ENCODE measurements around the gene ABCA13. TPM values are rescaled to one million over a fixed set of nuclear protein-coding genes. Genes with fewer than 3 reads are reported as not detected.

ABCA13 gene
- total RNA-seq, 1 donor from 2014 or later, result 0.44 TPM

GRCh38 chr7:48455363-48455762 lies 284.1 kb downstream of the ABCA13 start:
- Mint-ChIP-seq H3K9me3 (ENCODE audit: unreplicated experiment) (no peaks in the 10 kb centered on the region), H3K4me1 (ENCODE audit: unreplicated experiment) (no peaks in the 10 kb centered on the region), H3K27ac (ENCODE audit: unreplicated experiment) (no peak overlapping the region), H3K27me3 (ENCODE audit: unreplicated experiment) (no peaks in the 10 kb centered on the region), H3K4me3 (ENCODE audit: unreplicated experiment) (no peak overlapping the region), H3K36me3 (ENCODE audit: low read depth, unreplicated experiment) (no peaks in the 10 kb centered on the region)
- no peak for DNase-seq (ENCODE audit: low spot score)
- no peak for TF ChIP-seq CTCF (IDR thresholded peaks at IDR 0.05; ENCODE audit: unreplicated experiment)

- Mint-ChIP-seq H3K4me3 (ENCODE audit: unreplicated experiment) (no peak overlapping the region), H3K27ac (ENCODE audit: unreplicated experiment) (no peak overlapping the region), H3K36me3 (ENCODE audit: low read depth, unreplicated experiment) (no peaks in the 10 kb centered on the region), H3K4me1 (ENCODE audit: unreplicated experiment) (no peaks in the 10 kb centered on the region), H3K9me3 (ENCODE audit: unreplicated experiment) (no peaks in the 10 kb centered on the region), H3K27me3 (ENCODE audit: unreplicated experiment) (no peaks in the 10 kb centered on the region)
- DNase-seq (ENCODE audit: low spot score), result no peak
- TF ChIP-seq CTCF (IDR thresholded peaks at IDR 0.05; ENCODE audit: unreplicated experiment), result no peak
These were observed 287.7 kb downstream of the ABCA13 start for GRCh38 chr7:48458701-48459524.

- no peaks in the 10 kb centered on the region for H3K27me3 Mint-ChIP-seq (ENCODE audit: unreplicated experiment)
These were observed 295.5 kb downstream of the ABCA13 start for GRCh38 chr7:48466713-48467112.

GRCh38 chr7:48471196-48471595 lies 299.9 kb downstream of the ABCA13 start:
- no peaks in the 10 kb centered on the region for H3K27me3 Mint-ChIP-seq (ENCODE audit: unreplicated experiment)
- no peak overlapping the region for H3K4me3 Mint-ChIP-seq (ENCODE audit: unreplicated experiment)
- DNase-seq (ENCODE audit: low spot score), result no peak
- no peaks in the 10 kb centered on the region for H3K4me1 Mint-ChIP-seq (ENCODE audit: unreplicated experiment)
- no peaks in the 10 kb centered on the region for H3K36me3 Mint-ChIP-seq (ENCODE audit: low read depth, unreplicated experiment)
- no peak overlapping the region for H3K27ac Mint-ChIP-seq (ENCODE audit: unreplicated experiment)
- no peaks in the 10 kb centered on the region for H3K9me3 Mint-ChIP-seq (ENCODE audit: unreplicated experiment)
- TF ChIP-seq CTCF (IDR thresholded peaks at IDR 0.05; ENCODE audit: unreplicated experiment), result no peak

More at GRCh38 chr7:48466713-48467112, 295.5 kb downstream of the ABCA13 start:
- no peaks in the 10 kb centered on the region for H3K9me3 Mint-ChIP-seq (ENCODE audit: unreplicated experiment)
- no peaks in the 10 kb centered on the region for H3K4me1 Mint-ChIP-seq (ENCODE audit: unreplicated experiment)
- H3K4me3 Mint-ChIP-seq (ENCODE audit: unreplicated experiment), result no peak overlapping the region
- no peak overlapping the region for H3K27ac Mint-ChIP-seq (ENCODE audit: unreplicated experiment)
- DNase-seq (ENCODE audit: low spot score), result no peak
- no peak for TF ChIP-seq CTCF (IDR thresholded peaks at IDR 0.05; ENCODE audit: unreplicated experiment)
- no peaks in the 10 kb centered on the region for H3K36me3 Mint-ChIP-seq (ENCODE audit: low read depth, unreplicated experiment)

- no peaks in the 10 kb centered on the region for H3K4me1 Mint-ChIP-seq (ENCODE audit: unreplicated experiment)
- no peak overlapping the region for H3K27ac Mint-ChIP-seq (ENCODE audit: unreplicated experiment)
- DNase-seq (ENCODE audit: low spot score), result no peak
- H3K9me3 Mint-ChIP-seq (ENCODE audit: unreplicated experiment), result no peaks in the 10 kb centered on the region
- no peak for TF ChIP-seq CTCF (IDR thresholded peaks at IDR 0.05; ENCODE audit: unreplicated experiment)
- no peaks in the 10 kb centered on the region for H3K36me3 Mint-ChIP-seq (ENCODE audit: low read depth, unreplicated experiment)
- H3K27me3 Mint-ChIP-seq (ENCODE audit: unreplicated experiment), result no peaks in the 10 kb centered on the region
- no peak overlapping the region for H3K4me3 Mint-ChIP-seq (ENCODE audit: unreplicated experiment)
These were observed 301.4 kb downstream of the ABCA13 start for GRCh38 chr7:48472640-48473039.

Measured in endothelial cell (in vitro differentiated cells).